Measurements from ENCODE around the gene MRPL9. TPM values are rescaled to one million over a fixed set of nuclear protein-coding genes. Genes with fewer than 3 reads are reported as not detected.

Gene MRPL9
- total RNA-seq, 4 donors from 2014 or later: 38.8 to 53.4 (median 46.8) TPM

DNA sequence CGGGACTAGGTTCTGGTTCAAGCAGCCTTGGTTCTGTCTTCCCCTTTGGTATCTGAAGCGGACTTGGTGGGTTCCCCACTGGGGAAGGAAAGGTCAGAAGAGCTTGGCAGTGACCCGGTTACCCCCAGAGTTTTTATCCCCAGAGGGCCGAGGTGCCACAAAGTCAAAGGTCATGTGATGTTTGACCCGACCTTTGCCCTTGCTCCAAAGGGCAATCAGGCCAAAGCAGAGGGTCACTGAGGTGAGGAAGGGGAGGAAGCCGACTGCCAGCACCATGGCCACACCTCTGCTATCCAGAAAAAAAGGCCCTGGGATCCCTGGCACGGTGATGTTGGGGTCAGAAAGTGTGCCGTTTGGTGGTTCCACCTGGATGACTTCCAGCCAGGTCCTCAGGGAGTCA lies 37.5 kb upstream of the MRPL9 start:
- no peak for ATAC-seq (ENCODE audit: low FRiP score)
- TF ChIP-seq, protein P1, sequence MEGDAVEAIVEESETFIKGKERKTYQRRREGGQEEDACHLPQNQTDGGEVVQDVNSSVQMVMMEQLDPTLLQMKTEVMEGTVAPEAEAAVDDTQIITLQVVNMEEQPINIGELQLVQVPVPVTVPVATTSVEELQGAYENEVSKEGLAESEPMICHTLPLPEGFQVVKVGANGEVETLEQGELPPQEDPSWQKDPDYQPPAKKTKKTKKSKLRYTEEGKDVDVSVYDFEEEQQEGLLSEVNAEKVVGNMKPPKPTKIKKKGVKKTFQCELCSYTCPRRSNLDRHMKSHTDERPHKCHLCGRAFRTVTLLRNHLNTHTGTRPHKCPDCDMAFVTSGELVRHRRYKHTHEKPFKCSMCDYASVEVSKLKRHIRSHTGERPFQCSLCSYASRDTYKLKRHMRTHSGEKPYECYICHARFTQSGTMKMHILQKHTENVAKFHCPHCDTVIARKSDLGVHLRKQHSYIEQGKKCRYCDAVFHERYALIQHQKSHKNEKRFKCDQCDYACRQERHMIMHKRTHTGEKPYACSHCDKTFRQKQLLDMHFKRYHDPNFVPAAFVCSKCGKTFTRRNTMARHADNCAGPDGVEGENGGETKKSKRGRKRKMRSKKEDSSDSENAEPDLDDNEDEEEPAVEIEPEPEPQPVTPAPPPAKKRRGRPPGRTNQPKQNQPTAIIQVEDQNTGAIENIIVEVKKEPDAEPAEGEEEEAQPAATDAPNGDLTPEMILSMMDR (IDR thresholded peaks at IDR 0.05): no peak
- no peak for DNase-seq (ENCODE audit: low spot score)

DNA sequence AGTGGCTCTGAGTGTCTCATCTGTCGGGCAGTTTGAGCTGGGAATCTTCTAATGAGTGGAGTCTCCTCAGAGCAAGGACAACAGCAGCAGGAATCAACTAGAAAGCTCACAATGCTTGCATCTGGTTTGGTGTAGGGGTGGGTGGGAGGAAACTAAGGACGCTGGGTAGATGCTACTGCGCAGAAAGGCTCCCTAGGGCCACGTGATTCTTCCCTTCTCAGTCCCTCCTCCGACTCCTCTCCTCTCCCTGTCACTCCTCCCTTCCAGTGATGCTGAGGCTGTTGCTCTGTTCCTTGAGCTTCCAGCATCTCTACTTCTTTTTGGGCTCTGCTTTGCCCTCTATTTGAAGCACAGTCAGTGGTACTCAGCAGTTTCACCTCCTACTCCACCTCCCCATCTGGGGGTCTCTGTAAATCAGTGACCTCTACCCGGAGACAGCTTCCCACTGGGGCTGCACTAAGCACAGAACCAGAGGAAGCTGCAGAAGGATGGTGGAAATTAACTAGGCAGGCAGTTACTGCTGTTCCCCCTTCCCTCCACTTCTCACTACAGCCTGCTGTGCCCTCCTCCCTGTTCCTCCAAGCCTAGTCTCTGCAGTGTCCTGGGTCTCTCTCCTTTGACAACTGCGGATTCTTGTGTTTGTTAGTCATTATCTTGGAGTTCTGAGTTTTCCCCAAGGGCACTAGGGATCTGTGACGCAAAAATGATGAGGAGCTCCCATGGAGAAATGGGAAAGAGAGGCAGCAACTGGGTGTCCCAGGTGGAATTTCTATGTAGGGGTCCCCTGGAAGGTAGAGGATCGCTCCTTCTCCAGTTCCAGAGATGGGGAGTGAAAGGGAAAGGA lies 36.1 kb upstream of the MRPL9 start:
- TF ChIP-seq, protein P1 (IDR thresholded peaks at IDR 0.05): no peak
- ATAC-seq (ENCODE audit: low FRiP score): no peak
- no peak for DNase-seq (ENCODE audit: low spot score)

DNA sequence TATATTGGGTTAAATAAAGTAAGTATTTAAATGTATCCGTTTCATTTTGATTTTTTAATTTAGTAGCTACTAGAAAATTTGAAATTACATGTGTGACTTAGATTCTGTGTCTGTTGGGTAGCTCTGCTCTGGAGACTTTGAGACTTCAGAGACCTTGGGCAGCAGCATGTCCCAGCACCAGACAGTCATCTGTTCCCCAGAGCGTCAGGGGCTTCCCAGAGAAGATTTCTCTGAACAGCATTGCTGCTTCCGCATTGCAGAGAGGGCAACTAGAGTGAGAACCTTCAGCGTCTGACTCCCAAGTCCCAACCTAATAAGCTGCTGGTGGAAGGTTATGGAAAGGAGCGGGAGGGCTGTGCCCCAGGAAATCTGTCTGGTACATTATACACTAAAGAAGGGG lies 35.3 kb upstream of the MRPL9 start:
- TF ChIP-seq, protein P1 (IDR thresholded peaks at IDR 0.05): no peak
- no peak for ATAC-seq (ENCODE audit: low FRiP score)

DNA sequence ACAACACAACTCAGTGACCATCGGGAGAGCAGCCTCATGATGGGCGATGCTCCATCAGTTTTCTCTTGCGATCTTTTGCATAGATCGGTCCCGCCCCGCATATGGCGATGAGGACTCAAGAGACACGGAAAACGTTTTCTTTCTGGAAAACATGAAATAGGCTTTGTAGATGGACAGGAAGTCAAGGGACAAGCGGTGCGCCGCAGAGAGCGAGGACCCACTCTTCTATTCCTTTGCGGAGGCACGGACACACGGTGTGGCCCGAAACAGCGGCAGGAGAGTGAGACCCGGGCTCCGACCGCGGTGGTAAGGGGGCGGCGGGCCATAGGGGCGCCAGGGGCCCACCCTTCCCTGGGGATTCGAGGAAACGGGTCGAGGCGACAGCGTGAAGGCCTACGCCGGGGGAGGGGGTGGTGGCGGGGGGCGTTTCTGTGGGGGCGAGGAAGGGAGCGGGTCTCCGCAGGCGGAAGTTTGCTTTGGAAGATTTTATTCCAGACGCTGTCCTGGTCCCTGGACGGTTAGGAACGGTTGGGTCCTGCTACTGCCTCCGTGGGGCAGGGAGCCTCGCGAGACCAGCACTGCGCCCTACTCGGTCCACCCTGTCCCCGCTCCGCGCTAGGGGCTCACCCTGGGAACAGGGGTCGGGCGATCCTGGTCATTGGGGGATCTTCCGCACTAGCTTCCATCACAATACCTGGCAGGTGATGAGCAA lies 27.8 kb upstream of the MRPL9 start:
- DNase-seq (ENCODE audit: low spot score): no peak
- TF ChIP-seq, protein P1 (IDR thresholded peaks at IDR 0.05): no peak
- ATAC-seq (ENCODE audit: low FRiP score): no peak

More for the DNA sequence above, 35.3 kb upstream of the MRPL9 start:
- DNase-seq (ENCODE audit: low spot score): no peak

DNA sequence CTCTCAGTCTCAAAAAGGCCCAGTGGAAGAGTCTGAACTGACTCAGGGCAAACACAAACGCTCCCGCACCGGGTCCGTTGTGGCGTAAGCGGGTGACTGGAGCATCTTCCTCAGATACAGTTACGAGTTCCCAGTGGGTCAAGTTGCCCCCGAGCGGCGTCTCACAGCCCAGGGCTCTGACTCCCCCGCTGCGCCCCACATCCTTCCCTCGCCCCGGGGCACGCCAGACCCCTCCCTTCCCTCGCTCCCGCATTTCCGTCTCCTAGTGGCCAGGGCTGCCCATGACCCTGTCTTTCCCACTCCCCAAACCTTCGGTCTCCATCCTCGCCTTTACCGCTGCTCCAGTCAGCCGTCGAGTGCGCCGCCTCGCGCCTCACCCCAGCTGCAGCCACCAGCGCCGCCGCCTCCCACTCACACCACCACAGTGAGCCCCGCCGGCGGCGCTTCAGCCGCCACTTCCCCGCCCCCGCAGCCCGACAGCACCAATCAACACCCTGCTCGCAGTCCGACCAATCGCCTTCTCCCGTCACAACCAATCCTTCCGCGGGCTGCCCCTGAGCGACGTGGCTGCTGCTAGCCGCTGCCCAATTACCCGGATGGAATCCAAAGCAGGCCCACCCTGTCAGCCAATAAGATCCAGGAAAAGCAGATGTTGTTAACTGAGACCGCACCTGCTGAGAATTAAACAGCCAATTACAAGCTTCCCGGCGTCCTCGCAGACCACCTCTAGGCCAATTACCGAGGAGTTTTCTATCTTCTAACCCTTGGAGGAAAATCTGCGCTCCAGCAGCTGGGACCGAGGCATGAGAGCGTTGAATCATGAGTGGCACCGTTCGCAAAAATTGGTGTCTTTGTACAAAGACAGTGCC lies 27.0 kb upstream of the MRPL9 start, which contains the start of gene TDRKH:
TDRKH (minus strand) TSS at position 430 of the 869 bp plus-strand sequence. CDS start 7,478 bp downstream, outside the sequence.
- ATAC-seq (ENCODE audit: low FRiP score) (peak; percentile 98), DNase-seq (ENCODE audit: low spot score) (peak; percentile 91)
- TF ChIP-seq, protein P1 (IDR thresholded peaks at IDR 0.05): no peak

DNA sequence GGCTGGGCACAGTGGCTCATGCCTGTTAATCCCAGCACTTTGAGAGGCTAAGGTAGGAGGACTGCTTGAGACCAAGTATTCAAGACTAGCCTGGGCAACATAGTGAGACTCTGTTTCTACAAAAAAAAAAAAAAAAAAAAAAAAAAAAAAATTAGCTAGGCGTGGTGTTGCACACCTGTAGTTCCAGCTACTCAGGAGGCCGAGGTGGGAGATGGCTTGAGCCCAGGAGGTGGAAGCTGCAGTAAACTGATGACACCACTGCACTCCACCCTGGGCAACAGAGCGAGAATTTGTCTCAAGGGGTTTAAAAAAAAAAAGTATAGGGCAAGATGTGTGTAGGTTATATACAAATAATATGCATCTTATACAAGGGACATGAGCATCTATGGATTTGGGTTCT lies 24.4 kb upstream of the MRPL9 start:
- ATAC-seq (ENCODE audit: low FRiP score) (no peak), DNase-seq (ENCODE audit: low spot score) (no peak)
- TF ChIP-seq, protein P1 (IDR thresholded peaks at IDR 0.05): no peak

Measured in omental fat pad (tissue), 4 donors.